ENCODE results near the gene MAGI2.

Gene MAGI2

GRCh38 chr7:79361214-79361613, 92.3 kb downstream of the MAGI2 start:
- no peak for DNase-seq

DNA sequence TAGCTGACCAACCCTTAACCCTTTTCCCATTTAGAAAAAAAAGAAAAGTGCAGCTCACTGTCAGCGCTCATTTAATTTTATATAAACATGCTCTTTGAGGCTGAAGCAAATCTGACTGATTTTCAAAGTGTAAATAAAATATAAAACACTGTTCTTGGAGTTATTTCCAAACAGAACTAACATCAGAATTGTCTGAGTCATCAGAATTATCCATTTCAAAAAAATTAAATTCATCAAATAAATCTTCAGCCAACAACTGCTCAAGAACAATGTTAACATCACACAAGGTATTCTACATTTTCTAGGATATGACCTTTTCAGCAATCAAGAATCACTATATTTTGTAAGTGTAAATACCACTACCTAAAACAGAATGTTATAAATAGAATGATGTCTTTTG, 93.6 kb downstream of the MAGI2 start:
- no peak for DNase-seq

GRCh38 chr7:79357101-79357500, 96.4 kb downstream of the MAGI2 start:
- DNase-seq: no peak

GRCh38 chr7:79353720-79354468, 99.6 kb downstream of the MAGI2 start:
- DNase-seq: no peak

DNA sequence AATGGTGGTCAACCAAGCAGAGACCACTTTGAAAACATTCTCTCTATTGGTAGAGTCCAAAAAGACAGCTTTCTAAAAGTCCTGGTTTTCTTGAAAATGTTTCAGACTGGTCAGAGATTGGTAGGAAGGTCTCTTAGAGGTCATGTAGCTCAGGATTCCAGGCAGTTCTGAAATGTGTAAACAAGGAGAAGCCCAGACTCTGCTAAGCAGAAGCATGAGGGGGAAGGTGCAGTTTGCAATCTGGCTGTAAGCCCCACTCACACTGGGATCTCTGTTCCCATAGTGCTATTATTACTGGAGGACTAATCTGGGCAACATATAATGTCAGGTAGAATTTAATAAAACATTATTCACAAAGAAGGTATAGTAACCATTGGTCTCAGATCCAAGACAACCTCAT, 101.1 kb downstream of the MAGI2 start:
- DNase-seq: no peak

GRCh38 chr7:79347351-79347750, 106.1 kb downstream of the MAGI2 start:
- no peak for DNase-seq

- DNase-seq: no peak
Measured at GRCh38 chr7:79341902-79342301, 111.6 kb downstream of the MAGI2 start.

DNA sequence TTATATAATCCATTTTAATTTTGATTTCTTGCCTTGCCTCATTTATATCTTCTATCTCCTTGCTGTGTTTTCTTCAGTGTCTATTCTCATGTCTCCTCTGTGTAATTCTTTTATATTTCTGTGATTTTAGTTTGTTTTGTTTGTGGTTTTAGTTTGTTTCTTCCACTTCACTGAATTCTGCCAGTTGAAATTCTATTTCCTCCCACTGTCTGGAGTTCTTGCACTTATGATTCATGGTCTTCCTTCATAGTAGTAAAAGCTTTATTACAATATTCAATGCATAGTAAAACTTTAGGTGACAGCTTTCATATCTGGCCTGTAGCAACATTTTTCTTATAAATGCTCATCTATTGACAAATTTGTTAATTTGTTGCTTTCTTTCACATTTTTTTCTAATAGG, 113.3 kb downstream of the MAGI2 start:
- no peak for DNase-seq

- DNase-seq: no peak
Measured at GRCh38 chr7:79339208-79339925, 114.1 kb downstream of the MAGI2 start.

DNA sequence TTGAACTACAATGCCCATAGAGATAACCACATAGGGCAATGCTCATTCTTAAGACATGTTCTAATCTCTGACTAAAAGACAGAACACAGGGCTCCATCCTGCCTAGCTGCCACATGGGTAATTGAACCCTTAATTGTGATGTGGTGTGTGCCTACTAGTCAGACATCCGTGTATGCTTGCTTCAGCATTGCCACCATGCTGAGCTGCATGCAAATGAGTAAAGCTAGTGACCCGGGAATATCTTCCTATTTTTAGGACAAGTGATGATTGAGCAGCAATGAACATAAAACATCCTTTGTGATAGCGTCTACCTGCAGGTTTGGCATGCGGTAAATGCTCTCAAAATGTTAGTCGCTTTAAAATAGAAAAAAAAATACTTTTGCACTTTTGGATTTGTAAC, 115.8 kb downstream of the MAGI2 start:
- DNase-seq: no peak

DNA sequence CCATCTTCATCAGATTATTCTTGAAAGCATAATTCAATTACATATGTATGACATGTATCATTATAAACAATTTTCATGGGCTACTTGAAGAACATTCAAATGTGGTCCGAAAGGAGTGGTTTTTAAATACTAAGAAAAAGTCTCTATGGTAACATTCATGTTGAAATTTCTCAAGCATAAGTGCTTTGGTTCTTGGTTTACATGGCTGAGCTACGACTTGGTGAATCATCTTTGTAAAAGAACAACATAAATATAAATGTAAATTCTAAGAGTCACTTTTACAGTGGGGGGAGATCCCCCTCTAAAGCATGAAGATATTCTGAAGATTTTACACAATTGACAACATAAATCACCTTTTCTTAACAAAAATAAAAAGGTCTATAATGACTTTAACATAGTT, 118.6 kb downstream of the MAGI2 start:
- no peak for DNase-seq

GRCh38 chr7:79334334-79334733, 119.1 kb downstream of the MAGI2 start:
- no peak for DNase-seq

DNA sequence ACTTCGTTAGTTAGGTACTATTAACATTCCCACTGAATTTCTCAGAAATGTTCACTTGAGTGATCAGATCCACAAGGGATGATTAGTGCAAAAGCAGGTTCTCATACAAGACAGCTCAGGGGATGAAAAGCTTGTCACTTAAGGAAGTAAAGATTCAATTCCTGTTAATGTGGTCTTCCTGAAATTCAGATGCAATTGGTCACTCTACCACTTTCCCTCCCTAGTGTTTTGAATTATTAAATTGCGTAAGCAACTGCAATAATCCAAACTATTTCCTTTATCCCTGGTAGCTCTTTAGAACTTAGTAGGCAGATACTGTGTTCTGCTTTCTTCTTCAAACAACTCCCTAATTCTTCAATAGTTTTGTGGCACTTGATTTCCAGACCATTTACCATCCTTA, 121.4 kb downstream of the MAGI2 start:
- DNase-seq: no peak

DNA sequence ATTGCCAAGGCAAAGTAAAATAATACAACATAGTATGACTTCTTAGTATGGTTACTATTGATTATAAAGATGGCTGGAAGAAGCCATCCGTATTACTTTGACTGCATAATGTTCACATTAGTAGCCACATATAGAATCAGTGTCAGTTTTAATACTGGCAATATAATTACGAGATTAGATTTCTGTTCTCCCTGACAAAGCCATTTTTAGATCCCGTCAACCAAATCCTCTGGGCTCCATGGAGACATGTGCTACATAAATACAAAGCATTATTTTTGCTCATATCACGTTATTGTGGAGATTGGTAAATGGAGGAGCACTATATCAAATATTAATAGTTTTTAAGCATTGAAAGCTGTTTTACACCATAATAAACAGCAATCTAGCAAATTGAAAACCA, 124.0 kb downstream of the MAGI2 start:
- DNase-seq: no peak

DNA sequence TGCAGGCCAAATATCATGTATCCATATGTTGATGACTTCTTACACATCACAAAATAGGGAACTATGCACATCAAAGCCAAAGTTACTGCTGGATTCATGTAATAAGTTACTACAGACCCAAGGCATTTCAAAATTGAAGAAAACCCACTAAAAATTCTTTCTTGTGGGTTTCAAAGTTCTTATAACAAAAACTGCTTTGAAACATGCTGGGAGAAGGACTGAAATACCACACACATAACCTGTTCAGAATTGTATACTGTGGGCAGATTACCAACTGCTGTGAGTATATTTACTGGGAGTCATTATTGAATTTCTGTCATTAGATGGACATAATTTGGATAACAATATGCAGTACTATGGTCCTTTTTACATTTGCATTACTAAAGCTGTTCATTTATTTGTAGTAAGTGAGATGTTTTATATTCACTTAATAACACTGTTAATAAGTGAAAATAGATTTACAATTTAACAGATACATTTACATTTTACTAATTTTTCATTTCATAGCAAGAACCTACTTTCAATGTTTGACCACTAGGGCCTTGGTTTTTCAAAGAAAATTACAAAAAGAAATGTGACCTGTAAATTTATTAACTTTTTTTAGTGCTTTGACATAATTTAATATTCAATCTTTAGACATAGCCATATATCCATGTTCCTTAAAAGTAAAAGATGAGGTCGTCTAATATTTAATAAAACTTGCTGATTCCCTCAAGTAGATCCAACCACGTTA, 132.6 kb downstream of the MAGI2 start:
- no peak for DNase-seq

GRCh38 chr7:79319369-79319768, 134.1 kb downstream of the MAGI2 start:
- DNase-seq: no peak

DNA sequence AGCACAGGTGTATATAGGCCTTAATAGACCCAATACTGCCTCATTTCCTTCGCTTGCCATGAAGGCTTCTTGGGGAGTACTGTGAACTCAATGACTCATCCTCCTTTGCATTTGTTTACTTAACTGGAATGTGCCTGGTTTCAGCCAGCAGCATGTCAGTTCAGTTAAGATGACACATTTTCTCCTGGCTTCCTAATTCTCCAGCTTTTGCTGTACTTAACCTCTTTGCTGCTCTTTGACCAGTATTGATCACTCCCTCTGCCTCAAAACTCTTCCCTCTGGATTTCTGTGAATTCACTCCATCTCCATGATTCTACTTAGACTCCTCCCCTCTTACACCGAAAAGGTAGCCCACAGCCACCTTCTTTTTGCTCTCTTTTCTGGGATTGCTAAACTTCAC, 135.7 kb downstream of the MAGI2 start:
- DNase-seq: no peak

DNA sequence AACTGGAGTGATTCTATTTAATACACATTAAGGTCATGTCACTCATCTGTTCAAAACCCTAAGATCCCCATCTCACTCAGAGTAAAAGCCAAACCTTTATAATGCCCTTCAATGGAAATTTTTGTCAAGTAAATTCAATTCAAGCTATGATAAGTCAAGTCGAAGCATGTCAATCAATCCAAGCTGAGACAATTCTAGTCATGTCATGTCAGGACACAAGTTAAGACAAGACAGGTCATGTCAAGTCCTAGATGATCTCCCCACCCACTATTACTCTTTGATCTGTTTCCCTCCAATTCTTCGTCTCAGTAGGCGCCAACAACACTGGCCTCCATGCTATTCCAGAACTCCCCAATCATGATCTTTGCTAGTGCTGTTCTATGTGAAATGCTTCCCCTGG, 141.4 kb downstream of the MAGI2 start:
- DNase-seq: no peak

DNA sequence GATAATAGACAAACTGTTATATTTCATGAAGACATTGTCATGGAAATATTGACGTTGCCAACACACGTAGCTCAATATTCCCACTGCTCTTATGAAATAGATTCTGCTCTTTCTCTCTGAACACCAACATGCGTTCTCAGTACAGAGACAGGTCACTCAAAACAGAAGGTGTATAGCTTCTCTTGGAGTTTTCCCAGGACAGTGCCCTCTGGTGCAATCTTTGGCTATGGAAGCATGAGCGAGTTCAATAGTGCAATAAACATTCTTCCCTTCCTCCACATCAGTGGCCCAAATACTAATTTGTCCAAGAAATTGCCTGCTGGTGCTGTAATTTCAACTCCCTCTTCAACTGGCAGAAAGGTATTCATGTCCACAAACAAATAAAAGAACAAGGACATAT, 145.3 kb downstream of the MAGI2 start:
- no peak for DNase-seq

DNA sequence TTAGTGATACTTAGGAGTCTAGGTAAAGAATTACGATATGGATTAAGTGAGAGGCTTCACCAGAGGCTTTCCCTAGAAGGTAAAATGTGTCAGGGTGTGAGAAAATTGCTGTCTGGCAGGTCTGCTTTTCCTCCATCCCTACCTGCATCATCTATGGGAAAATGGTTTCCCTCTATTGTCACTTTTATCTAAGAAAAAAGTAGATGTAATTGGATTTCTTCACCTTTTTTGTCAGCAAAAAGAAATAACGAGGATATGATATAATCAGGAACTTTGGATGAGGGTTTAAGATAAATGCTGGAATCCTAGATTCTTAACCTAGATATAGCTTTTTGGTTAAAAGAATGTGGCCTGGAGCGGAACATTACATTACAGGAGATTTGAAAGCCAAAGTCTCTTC, 146.1 kb downstream of the MAGI2 start:
- no peak for DNase-seq

GRCh38 chr7:79304711-79305110, 148.8 kb downstream of the MAGI2 start:
- DNase-seq: no peak

GRCh38 chr7:79302293-79302692, 151.2 kb downstream of the MAGI2 start:
- DNase-seq: no peak

DNA sequence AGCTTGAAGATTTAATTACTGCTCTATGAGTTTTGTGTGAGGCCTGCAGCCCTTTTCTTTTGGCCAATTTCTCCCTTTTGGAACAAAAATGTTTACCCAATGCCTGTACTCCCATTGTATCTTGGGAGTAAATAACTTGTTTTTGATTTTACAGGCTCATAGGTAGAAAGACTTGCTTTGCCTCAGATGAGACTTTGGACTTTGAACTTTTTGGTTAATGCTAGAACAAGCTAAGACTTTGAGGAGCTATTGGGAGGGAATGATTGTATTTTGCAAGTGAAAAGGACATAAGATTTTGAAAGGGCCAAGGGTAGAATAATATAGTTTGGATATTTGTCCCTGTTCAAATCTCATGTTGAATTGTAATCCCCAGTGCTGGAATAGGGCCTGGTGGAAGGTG, 152.0 kb downstream of the MAGI2 start:
- DNase-seq: no peak

DNA sequence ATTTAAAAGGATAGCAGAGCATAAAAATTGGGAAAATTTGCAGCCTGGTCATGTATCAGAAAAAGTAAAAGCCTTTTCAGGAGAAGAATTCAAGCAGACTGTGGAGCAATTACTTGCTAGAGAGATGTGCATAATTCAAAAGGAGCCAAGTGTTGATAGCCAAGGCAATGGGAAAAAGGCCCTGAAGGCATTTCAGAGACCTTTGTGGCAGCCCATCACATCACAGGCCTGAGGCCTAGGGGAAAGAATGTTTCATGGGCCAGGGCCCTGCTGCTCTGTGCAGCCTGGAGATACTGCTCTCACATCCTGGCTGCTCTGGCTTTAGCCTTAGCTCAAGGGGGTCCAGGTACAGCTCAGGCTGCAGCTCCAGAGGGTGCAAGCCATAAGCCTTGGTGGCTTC, 152.9 kb downstream of the MAGI2 start:
- no peak for DNase-seq

Measured in activated CD4-positive, alpha-beta T cell treated with anti-CD3 and anti-CD28 coated beads for 4 hours (primary cell).